ENCODE measurements around the gene WNK2.

The WNK2 gene

DNA sequence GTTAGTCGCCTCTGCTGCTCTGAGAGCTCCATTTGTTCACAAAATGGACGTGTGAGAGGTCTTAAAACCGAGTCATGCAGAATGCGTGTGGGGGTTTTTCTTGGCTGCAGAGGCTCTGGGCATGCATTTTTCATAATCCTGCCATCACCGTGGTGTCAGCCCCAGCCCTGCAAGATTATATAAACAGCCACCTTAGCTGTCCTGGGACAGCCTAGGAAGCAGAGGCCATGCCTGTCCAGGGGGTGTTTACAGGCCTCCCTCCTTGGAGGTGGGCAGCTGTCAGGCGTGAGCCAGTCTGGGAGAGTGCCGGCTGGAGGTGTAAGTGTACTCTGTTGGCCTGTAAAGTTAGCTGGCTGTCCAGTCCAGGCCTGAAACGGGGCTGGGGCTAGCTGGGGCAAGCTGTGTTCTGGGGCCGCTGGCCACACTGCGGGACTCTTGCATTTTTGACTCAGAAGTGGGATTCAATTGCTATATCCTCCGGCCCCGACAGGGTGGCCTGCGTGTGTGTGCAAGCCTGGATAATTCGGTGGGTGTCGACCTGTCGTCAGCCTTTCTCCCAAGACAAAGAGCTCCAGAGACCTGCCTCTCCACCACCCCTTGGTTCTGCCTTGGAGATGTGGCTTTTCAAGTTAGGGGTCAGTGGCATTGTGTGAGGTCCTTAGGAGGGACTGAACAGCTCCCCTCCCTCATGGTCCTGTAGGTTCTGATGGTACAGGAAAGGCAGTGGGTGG is 2.4 kb downstream of the WNK2 start:
- DNase-seq, result no peak

- no peak for DNase-seq
These were observed 3.1 kb downstream of the WNK2 start for GRCh38 chr9:93187047-93187446.

GRCh38 chr9:93187574-93187973 is 3.6 kb downstream of the WNK2 start:
- no peak for DNase-seq

DNA sequence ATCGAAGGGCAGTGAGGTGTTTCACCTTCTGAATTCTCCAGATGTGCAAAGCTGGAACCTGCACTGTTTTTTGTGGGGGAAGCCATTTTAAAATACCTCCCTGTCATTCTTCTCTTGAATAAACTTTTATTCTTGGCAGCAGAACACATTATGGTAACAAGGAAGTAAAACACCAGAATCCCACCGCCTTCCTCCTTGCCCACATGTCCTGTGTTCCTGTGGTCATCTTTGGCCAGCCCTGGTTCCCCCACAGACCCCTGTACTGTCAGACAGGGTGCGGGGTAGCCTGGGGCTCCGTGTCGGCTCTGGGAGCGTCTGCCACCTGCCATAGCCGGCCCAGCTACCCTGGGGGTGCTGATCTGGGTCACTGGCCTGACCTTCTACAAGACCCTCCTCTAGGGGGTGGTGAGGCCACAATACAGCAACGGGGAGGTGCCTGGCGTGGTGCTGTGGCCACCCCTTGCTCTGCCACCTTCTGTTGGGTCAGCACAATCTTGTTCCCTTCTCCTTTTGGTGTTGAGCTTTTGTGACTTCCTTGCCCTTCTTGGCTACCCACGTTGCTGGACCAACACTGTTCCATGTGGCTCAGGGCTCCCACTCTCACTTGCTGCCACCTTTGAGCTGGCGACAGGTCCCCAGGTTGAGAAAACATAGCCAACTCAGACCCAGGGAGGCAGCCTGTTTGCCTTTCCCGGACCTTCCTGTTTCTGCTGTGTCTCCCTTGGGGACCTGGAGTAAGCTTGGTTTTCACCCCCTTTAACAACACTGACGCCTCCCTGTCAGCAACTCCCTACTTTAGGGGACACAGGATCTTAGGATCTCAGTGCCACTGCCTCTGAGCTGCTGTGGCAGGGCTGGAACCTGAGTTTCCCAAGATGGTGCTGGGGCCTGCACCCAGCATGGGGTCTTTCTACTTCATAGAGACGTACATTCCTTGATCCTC is 4.8 kb downstream of the WNK2 start:
- DNase-seq, result no peak

GRCh38 chr9:93189369-93190132 is 5.6 kb downstream of the WNK2 start:
- DNase-seq, result no peak

GRCh38 chr9:93190133-93190525 is 6.2 kb downstream of the WNK2 start:
- DNase-seq, result no peak

- no peak for DNase-seq
These were observed 6.9 kb downstream of the WNK2 start for GRCh38 chr9:93190656-93191353.

DNA sequence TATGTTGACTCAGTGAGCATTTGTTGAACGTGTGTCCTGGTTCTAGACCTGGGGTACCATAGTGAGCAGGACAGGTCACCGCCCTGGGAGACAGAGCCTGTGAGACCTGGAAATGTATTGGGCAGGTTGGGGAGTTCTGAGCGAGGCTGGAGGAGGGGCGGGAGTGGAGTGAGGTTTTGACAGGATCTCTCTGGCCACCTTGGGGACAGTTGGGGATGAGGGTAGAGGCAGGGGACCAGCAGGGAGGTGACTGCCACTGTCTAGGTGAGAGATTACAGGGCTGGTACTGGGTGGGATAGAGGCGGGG is 7.4 kb downstream of the WNK2 start:
- no peak for DNase-seq

- DNase-seq, result no peak
These were observed 8.9 kb downstream of the WNK2 start for GRCh38 chr9:93192721-93193387.

DNA sequence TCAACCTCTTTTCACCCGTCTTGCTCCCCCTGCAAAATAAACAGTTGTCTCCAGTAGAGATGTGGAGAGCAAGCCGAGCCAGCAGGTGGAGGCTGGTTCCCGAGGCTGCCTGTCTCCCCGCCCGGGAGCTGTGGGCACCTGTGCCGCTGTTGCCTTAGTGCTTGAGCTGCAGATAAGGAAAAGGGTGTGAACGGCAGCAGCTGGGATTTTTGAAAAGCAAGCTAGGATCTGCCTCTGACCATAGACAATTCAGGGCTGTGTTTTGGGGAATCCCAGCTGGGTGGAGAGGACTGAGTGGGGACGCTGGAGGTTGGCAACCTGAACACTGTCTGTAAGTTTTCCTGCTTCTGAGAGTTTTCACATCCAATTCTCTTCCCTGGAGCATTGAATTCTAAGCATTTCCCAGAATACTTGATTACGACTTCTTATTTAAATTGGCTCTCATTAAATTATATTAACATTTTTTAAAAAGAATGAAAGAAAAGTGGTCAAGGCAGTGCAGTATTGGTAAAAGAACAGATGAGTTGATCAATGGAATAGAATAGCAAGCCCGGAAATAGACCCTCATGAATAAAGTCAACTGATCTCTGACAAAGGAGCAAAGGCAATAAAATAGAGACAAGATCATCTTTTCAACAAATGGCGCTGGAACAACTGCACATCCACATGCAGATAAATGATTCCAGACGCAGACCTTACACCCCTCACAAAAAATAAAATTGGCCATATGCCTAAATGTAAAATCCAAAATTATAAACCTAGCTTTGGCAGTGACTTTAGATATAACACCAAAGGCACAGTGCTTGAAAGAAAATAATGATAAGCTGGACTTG is 9.7 kb downstream of the WNK2 start:
- DNase-seq, result no peak

DNA sequence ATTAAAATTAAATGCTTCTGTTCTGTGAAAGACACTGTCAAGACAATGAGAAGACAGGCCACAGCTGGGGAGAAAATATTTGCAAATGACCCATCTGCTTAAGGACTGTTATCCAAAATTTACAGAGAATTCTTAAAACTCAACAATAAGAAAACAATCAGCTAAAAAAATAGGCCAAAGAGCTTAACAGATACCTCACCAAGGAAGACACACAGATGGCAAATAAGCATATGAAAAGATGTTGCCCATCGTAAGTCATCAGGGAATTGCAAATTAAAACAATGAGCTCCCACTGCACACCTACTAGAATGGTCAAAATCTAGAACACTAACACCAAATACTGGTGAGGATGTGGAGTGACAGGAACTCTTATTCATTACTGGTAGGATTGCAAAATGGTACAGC is 10.3 kb downstream of the WNK2 start:
- DNase-seq, result no peak

GRCh38 chr9:93194641-93195040 is 10.7 kb downstream of the WNK2 start:
- DNase-seq, result no peak

DNA sequence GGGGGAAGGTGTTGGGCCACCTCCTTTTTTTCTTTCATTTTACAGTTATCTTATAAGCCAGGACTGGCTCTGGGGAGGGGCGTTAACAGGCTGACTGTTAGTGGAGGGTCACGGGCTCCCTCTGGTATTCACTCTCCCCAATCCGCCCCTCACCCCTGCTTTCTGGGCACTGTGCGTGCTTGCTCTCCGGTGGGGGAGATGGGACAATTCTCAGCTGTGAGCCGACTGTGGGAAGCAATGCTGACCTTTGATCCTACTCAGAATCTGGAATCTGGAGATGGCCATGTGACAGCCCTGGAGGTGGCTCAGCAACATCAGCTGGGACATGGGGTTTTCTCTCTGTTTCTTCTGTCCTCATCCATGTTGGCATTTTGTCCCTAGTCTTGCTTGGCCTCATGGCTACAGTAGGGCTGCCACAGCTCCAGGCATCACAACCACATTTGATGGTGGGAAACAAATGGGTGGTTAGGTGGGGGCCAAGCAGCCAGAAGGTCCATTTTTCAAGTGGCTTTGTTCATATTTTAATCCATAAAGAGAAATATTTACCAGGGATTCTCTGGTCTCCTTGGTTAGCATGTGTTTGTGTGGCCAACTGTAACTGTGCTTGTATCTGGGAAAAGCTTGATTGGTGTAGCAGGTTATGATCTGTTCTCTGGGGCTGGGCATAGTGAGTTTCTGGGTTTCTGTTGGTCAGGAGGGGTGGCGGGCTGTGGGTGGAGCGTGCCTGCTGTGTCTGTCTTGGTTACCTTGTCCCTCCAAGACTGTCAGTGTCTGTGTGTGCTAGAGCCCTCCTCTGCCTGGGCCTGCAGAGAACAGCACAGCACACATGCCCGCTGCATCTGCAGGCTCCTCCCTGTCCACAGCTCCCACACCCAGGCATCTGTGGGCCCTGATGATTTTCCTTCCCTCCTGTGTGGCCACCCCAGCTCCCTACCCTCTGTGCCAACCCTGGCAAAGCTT is 12.4 kb downstream of the WNK2 start:
- DNase-seq, result no peak

DNA sequence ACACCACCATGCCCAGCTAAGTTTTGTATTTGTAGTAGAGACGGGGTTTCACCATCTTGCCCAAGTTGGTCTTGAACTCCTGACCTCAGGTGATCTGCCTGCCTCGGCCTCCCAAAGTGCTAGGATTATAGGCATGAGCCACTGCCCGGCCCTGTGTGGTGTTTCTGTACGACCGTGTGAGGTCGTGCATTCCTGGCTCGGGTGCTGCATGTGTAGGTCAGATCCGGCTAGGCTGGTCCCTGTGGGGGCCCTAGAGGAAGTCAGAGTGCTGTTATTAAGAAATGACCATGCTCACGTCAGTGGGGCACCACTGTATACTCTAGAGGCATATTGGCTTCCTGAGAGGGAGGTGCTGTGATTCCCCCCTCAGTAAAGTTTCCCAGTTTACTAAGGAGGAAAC is 13.7 kb downstream of the WNK2 start:
- no peak for DNase-seq

DNA sequence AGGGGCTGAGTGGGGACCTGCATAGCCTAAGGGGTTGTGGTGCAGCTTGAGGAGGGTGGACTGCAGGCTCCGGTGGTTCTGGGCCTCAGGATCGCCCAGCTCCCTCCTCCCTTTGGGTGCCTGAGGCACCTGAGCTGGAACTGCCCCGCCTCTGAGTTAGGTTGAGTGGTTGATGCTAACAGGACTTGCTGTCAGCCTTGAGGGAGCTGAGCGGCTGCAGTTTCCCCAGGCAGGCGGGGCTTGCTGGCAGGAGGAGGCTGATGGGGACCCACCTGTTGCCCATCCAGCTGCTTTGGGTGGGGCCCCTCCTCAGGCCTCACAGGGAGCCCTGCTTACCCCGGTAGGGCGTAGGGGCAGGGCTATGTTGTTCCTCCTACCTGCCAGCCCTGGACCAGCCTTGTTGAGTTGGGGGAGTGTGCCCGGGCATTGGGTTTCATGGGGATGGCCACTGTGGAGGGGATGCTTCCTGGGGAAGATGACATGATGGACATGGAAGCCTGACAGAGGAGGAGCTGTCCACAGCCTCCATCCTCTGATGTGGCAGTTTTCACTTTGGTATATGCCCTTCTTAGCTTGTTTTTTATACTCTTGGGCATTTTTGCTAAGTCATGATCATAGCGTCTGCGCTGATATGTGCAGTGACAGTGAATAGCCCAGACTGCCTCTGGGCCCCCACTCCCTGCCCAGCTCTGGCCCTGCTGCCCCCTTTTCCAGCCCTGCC is 14.3 kb downstream of the WNK2 start:
- no peak for DNase-seq

- DNase-seq, result no peak
These were observed 15.1 kb downstream of the WNK2 start for GRCh38 chr9:93198838-93199625.

GRCh38 chr9:93200449-93200742 is 16.5 kb downstream of the WNK2 start:
- DNase-seq, result no peak

DNA sequence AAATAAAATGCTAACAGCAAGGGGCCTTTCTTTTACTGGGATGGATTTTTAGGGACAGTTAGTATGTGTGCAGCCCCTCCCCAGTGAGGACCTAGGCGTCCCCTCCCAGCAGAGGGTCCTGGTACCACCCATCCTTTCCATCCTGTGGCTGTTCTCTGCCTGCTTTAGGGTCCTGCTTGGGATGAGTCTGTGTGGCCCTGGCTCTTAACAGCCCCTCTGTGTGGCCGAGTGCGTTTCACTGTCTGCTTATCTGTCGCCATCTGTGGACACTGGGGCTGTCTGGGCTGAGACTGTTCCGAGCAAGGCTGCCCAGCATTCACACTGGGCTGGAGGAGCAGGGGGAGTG is 17.0 kb downstream of the WNK2 start:
- no peak for DNase-seq

All from MV-4-11 (cell line).